GM10266 (cell line): Measurements from ENCODE around the gene OR8D4.

Source experiments
- DNase-seq: peaks from one replicate; pipeline ENCODE4 v3.0.0; 2012; ENCODE audit errors: extremely low spot score
- CTCF ChIP-seq: IDR thresholded peaks from 2 replicates; pipeline ENCODE4 v1.5.1; 2012; ENCODE audit warnings: mild to moderate bottlenecking, low read depth; ENCODE audit not compliant: control insufficient read depth, insufficient read depth; ENCODE audit errors: missing control alignments

Gene OR8D4

GRCh38 chr11:123924027-123924426, 22.1 kb downstream of the OR8D4 start:
- no peak for TF ChIP-seq CTCF
- no peak for DNase-seq

DNA sequence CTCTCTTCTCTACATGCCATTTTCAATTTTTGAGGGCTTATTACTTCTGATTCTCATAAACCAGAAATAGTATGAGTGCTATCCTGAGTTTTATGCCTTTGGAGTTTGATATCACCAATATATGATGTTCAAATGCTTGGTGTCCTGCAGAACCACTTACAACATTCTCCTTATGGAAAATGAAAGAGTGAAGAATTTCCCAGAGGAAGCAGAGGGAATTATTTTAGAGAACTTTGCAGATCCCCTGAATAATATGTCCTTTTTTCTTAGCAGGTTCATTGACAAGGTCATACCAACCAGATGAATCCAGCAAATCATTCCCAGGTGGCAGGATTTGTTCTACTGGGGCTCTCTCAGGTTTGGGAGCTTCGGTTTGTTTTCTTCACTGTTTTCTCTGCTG, 37.4 kb downstream of the OR8D4 start, which contains the start of gene OR4D5:
Gene OR4D5, plus strand, starts transcription at position 301 of the 400 bp plus-strand sequence. Its CDS starts 0 bp downstream, at position 301.
- DNase-seq: no peak
- no peak for TF ChIP-seq CTCF

GRCh38 chr11:123942413-123942812, 40.4 kb downstream of the OR8D4 start:
- no peak for TF ChIP-seq CTCF
- no peak for DNase-seq

DNA sequence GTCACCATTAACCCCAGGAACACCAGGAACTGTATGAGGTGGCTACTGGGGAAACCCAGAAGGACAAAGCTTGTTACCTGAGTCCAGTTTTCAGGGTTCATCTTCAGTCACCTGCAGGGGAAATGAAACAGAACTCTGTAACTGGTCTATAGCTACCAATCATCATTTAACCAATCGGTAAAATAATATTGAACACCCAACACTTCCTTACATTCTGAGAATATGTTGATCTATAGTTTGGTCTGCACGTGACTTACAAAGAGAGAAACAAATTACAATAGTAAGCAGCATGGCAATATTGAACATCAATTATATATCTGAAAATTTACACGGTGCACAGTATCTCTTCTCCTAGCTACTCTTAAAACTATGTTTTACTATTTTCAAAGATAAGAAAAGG, 41.8 kb downstream of the OR8D4 start, which contains the start of gene OR6T1:
Gene OR6T1, minus strand, starts transcription at position 101 of the 400 bp plus-strand sequence. Its CDS starts 0 bp downstream, at position 101.
- no peak for DNase-seq
- no peak for TF ChIP-seq CTCF

DNA sequence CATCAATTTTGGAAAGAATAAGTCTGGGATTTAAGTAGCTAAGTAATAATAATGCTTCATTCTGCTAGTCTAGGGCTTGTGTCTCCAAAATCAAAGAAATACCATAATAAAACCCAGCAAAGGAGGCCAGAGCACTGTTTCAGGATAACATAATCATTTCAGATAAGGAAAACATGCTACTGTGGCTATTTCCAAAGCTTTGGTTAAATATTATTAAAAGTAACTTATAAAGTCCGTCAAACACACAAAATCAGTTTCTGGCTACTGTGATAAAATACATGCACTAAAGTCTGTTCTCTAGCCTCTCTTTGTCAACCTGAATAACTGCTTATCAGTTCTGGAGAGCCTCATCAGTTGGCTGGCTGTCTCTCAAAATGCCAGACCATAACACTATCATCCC, 43.2 kb downstream of the OR8D4 start:
- TF ChIP-seq CTCF: no peak
- no peak for DNase-seq

- no peak for DNase-seq
- no peak for TF ChIP-seq CTCF
Measured at GRCh38 chr11:123956752-123957151, 54.8 kb downstream of the OR8D4 start.
